GM23338 (cell line): ENCODE results near the gene HDGFL2. TPM values are rescaled to one million over a fixed set of nuclear protein-coding genes. Genes with fewer than 3 reads are reported as not detected.

Experiments
- ATAC-seq: fragments of 200-7000 bp; cut with Tn5 transposase; 3 replicates; pipeline ENCODE4 v1.9.1; 2020
- DNase-seq: peaks from one replicate; pipeline ENCODE4 v3.0.0-alpha.2; 2015; ENCODE audit warnings: low spot score
- H2AFZ ChIP-seq: fragments of 200-600 bp; sonication (generic); 2 replicates; pipeline ENCODE4 v1.8.0; 2016; ENCODE audit warnings: antibody characterized with exemption, mild to moderate bottlenecking, moderate library complexity
- H3F3A ChIP-seq: fragments of 200-600 bp; sonication (generic); replicated peaks from 2 replicates; pipeline ENCODE4 v1.8.0; 2017; ENCODE audit warnings: antibody characterized with exemption, mixed run types, low read depth
- H3K27ac ChIP-seq: fragments of 200-600 bp; sonication (generic); 2 replicates; pipeline ENCODE4 v1.6.1; 2016; ENCODE audit warnings: low read depth
- H3K27me3 ChIP-seq: fragments of 200-600 bp; sonication (generic); 2 replicates; pipeline ENCODE4 v1.8.0; 2016; ENCODE audit warnings: mild to moderate bottlenecking, mixed run types, moderate library complexity; ENCODE audit not compliant: insufficient read depth
- H3K36me3 ChIP-seq: fragments of 200-600 bp; sonication (generic); 2 replicates; pipeline ENCODE4 v1.8.0; 2016; ENCODE audit warnings: mild to moderate bottlenecking; ENCODE audit not compliant: insufficient read depth
- H3K4me1 ChIP-seq: fragments of 200-600 bp; sonication (generic); 2 replicates; pipeline ENCODE4 v1.8.0; 2016; ENCODE audit warnings: mild to moderate bottlenecking, moderate library complexity; ENCODE audit not compliant: insufficient read depth
- H3K4me2 ChIP-seq: fragments of 200-600 bp; sonication (generic); 2 replicates; pipeline ENCODE4 v1.7.1; 2017; ENCODE audit warnings: mixed run types
- H3K4me3 ChIP-seq: fragments of 200-600 bp; sonication (generic); 2 replicates; pipeline ENCODE4 v1.6.1; 2016; ENCODE audit warnings: mixed run types
- H3K79me2 ChIP-seq: fragments of 200-600 bp; sonication (generic); replicated peaks from 2 replicates; pipeline ENCODE4 v1.8.0; 2017; ENCODE audit warnings: mild to moderate bottlenecking; ENCODE audit not compliant: insufficient read depth
- H3K9me2 ChIP-seq: fragments of 200-600 bp; sonication (generic); 2 replicates; pipeline ENCODE4 v1.8.0; 2017; ENCODE audit not compliant: insufficient read depth
- H4K20me1 ChIP-seq: fragments of 200-600 bp; sonication (generic); replicated peaks from 2 replicates; pipeline ENCODE4 v1.8.0; 2017; ENCODE audit warnings: mild to moderate bottlenecking; ENCODE audit not compliant: insufficient read depth
- H3K27ac Mint-ChIP-seq: 2 replicates; pipeline ENCODE4 v1.8.0; 2020; ENCODE audit warnings: inconsistent platforms, mild to moderate bottlenecking, moderate library complexity, mixed read lengths
- H3K27me3 Mint-ChIP-seq: 3 replicates; pipeline ENCODE4 v1.8.0; 2022; ENCODE audit warnings: low read depth, mild to moderate bottlenecking, moderate library complexity, mixed read lengths, inconsistent platforms; ENCODE audit not compliant: insufficient read depth, poor library complexity
- H3K36me3 Mint-ChIP-seq: 3 replicates; pipeline ENCODE4 v1.8.0; 2021; ENCODE audit warnings: low read depth, mild to moderate bottlenecking, inconsistent platforms, moderate library complexity, mixed read lengths
- H3K4me1 Mint-ChIP-seq: 3 replicates; pipeline ENCODE4 v1.8.0; 2020; ENCODE audit warnings: mild to moderate bottlenecking, inconsistent platforms, mixed read lengths
- H3K4me3 Mint-ChIP-seq: 3 replicates; pipeline ENCODE4 v1.8.0; 2021; ENCODE audit warnings: moderate library complexity, mild to moderate bottlenecking, inconsistent platforms, mixed read lengths
- H3K9me3 Mint-ChIP-seq: 3 replicates; pipeline ENCODE4 v1.8.0; 2020; ENCODE audit warnings: moderate library complexity, mild to moderate bottlenecking, inconsistent platforms, mixed read lengths
- CREB1 ChIP-seq: fragments of 250-450 bp; sonication (Bioruptor Pico); IDR thresholded peaks from 2 replicates; pipeline ENCODE4 v1.5.0; 2020; ENCODE audit warnings: low read depth, mild to moderate bottlenecking, moderate library complexity
- ETS1 ChIP-seq: IDR thresholded peaks from 2 replicates; pipeline ENCODE4 v1.6.1; 2016; ENCODE audit warnings: antibody characterized with exemption
- NANOG ChIP-seq: IDR thresholded peaks from 2 replicates; pipeline ENCODE4 v1.6.1; 2016; ENCODE audit warnings: antibody characterized with exemption, borderline replicate concordance
- STAT1 ChIP-seq: IDR thresholded peaks from one replicate; pipeline ENCODE4 v1.6.1; 2016; ENCODE audit warnings: antibody characterized with exemption; ENCODE audit not compliant: unreplicated experiment
- ZNF114 ChIP-seq: fragments of 250-450 bp; sonication (Bioruptor Pico); IDR thresholded peaks from 2 replicates; pipeline ENCODE4 v1.5.0; 2020; ENCODE audit warnings: mild to moderate bottlenecking, moderate library complexity
- ZNF331 ChIP-seq: fragments of 250-450 bp; sonication (Bioruptor Pico); IDR thresholded peaks from 2 replicates; pipeline ENCODE4 v1.5.0; 2020; ENCODE audit warnings: low read depth, mild to moderate bottlenecking, moderate library complexity
- ZNF462 ChIP-seq: fragments of 250-450 bp; sonication (Bioruptor Pico); IDR thresholded peaks from 2 replicates; pipeline ENCODE4 v1.5.0; 2020; ENCODE audit warnings: mild to moderate bottlenecking, moderate library complexity
- polyA plus RNA-seq: library from polyadenylated mRNA; unstranded; fragments of >200 nt; fragmentation: Nextera tagmentation; extraction: Ambion mirVana; gene quantifications from 2 replicates; pipeline ENCODE4 v1.2.1, GENCODE V29; 2016
- total RNA-seq: library from RNA; depleted of rRNA; stranded (reverse); fragments of >200 nt; shearing (Covaris generic); gene quantifications from 2 replicates; pipeline ENCODE4 v1.2.3, GENCODE V29; 2014

Gene HDGFL2
- total and polyA plus RNA-seq, 2 experiments from 2014 or later: 64.8 to 113 TPM

- Mint-ChIP-seq H3K4me3 (no peak overlapping the region), H3K9me3 (no peaks in the 10 kb centered on the region; the same call in 2 of the 3 replicates), H3K27me3 (peaks cover 28% of the 10 kb centered on the region), H3K4me1 (peaks cover 11% of the 10 kb centered on the region), H3K27ac (no peak overlapping the region), H3K36me3 (peaks cover 14% of the 10 kb centered on the region; the same call in 2 of the 3 replicates)
- no peaks in the 10 kb centered on the region for H3F3A ChIP-seq
- TF ChIP-seq CREB1 (CRISPR knock-in tag): no peak
- no peak for TF ChIP-seq ZNF462 (CRISPR knock-in tag)
- no peak for TF ChIP-seq ZNF331
- TF ChIP-seq NANOG: no peak
- no peak for TF ChIP-seq ETS1
- TF ChIP-seq ZNF114 (CRISPR knock-in tag): no peak
- TF ChIP-seq STAT1: no peak
- no peak overlapping the region for H2AFZ ChIP-seq
- H3K4me2 ChIP-seq: no peak overlapping the region
- H4K20me1 ChIP-seq: peaks cover 4% of the 10 kb centered on the region
- H3K4me3 ChIP-seq: no peak overlapping the region
- 0 out of 2 replicates have a peak, but pooled peaks cover 4% of the 10 kb centered on the region for H3K79me2 ChIP-seq
- H3K36me3 ChIP-seq: no peaks in the 10 kb centered on the region
- ATAC-seq (no peak), DNase-seq (no peak)
- no peaks in the 10 kb centered on the region for H3K9me2 ChIP-seq
- no peaks in the 10 kb centered on the region for H3K27me3 ChIP-seq
- peaks cover 12% of the 10 kb centered on the region for H3K4me1 ChIP-seq
- no peak overlapping the region for H3K27ac ChIP-seq
These were observed 17.1 kb upstream of the HDGFL2 start for GRCh38 chr19:4454747-4455718.
